Activated T-helper 9 cell treated with anti-CD3 and anti-CD28 coated beads, Interleukin-2, amount 50 U/mL, for 16 hours (primary cell): ENCODE results near the gene RNU6-1.

Experiments
- DNase-seq: peaks from one replicate; pipeline ENCODE4 v3.0.0-alpha.2; 2020; ENCODE audit warnings: low read depth

Gene RNU6-1

GRCh38 chr15:67832897-67833709, 6.7 kb downstream of the RNU6-1 start:
- DNase-seq, result no peak

GRCh38 chr15:67832031-67832551, 7.8 kb downstream of the RNU6-1 start:
- DNase-seq, result no peak

- DNase-seq, result no peak
Measured at GRCh38 chr15:67831363-67831762, 8.5 kb downstream of the RNU6-1 start.

- DNase-seq, result no peak
Measured at GRCh38 chr15:67829647-67830504, 10.0 kb downstream of the RNU6-1 start.

- DNase-seq, result no peak
Measured at GRCh38 chr15:67828969-67829646, 10.7 kb downstream of the RNU6-1 start.

GRCh38 chr15:67828278-67828968, 11.4 kb downstream of the RNU6-1 start:
- no peak for DNase-seq

GRCh38 chr15:67827562-67828277, 12.1 kb downstream of the RNU6-1 start:
- no peak for DNase-seq

GRCh38 chr15:67826717-67827561, 12.9 kb downstream of the RNU6-1 start:
- DNase-seq, result no peak

GRCh38 chr15:67825881-67826716, 13.7 kb downstream of the RNU6-1 start:
- no peak for DNase-seq

- DNase-seq, result no peak
Measured at GRCh38 chr15:67824976-67825880, 14.6 kb downstream of the RNU6-1 start, which contains the start of gene SKOR1. Gene SKOR1 (plus strand): TSS chr15:67825509. CDS start chr15:67825603, 94 bp downstream.

GRCh38 chr15:67824197-67824968, 15.5 kb downstream of the RNU6-1 start:
- DNase-seq, result no peak

- no peak for DNase-seq
Measured at GRCh38 chr15:67823314-67824196, 16.3 kb downstream of the RNU6-1 start.

- no peak for DNase-seq
Measured at GRCh38 chr15:67822537-67823313, 17.1 kb downstream of the RNU6-1 start.

- DNase-seq, result no peak
Measured at GRCh38 chr15:67821784-67822440, 17.9 kb downstream of the RNU6-1 start.
